Keratinocyte (primary cell): ENCODE measurements around the gene SPECC1.

Source experiments
- CTCF ChIP-seq, 3 experiments: IDR thresholded peaks in 1 of 3; conservative IDR thresholded peaks in 1 of 3; optimal IDR thresholded peaks in 1 of 3; 2 replicates in 2 of 3; 3 replicates in 1 of 3; pipeline versions ENCODE3 to v1.5.1; 2011; ENCODE audit warnings: low read length in 3 of 3, mild to moderate bottlenecking in 3 of 3, moderate library complexity in 2 of 3, control low read depth in 1 of 3, inconsistent platforms in 1 of 3; ENCODE audit not compliant: insufficient read depth in 2 of 3; ENCODE audit errors: extremely low read depth in 1 of 3
- EZH2 ChIP-seq: IDR thresholded peaks from one replicate; pipeline ENCODE4 v1.6.1; 2012; ENCODE audit warnings: inconsistent platforms, mild to moderate bottlenecking, low read length, moderate library complexity

- TF ChIP-seq CTCF (optimal IDR thresholded peaks at IDR 0.05 in 1 of 3, IDR thresholded peaks at IDR 0.05 in 1 of 3, conservative IDR thresholded peaks at IDR 0.05 in 1 of 3; ENCODE audit: extremely low read depth in 1 of 3, insufficient read depth in 2 of 3, low read length in 3 of 3) (no peak), EZH2 (no peak)
Observed at GRCh38 chr17:20097330-20097729, 88.2 kb downstream of the SPECC1 start.
